HG02623 (cell line): ENCODE data around the gene BOC.

Experiments used
- ATAC-seq: cut with Tn5 transposase; IDR thresholded peaks from one replicate; pipeline ENCODE4 v1.9.1; 2021; ENCODE audit warnings: moderate library complexity; ENCODE audit not compliant: unreplicated experiment

Gene BOC

GRCh38 chr3:113331187-113331586 lies 119.8 kb downstream of the BOC start:
- ATAC-seq: no peak
